PC-3 (cell line): ENCODE data around the gene SUMO2. TPM values are rescaled to one million over a fixed set of nuclear protein-coding genes. Genes with fewer than 3 reads are reported as not detected.
"Not testable (repeated sequence)": the region's sequence is repeated elsewhere in the genome, so short reads cannot be mapped to it uniquely, and the experiment has no call there.

Source experiments
- ATAC-seq: fragments of 200-7000 bp; cut with Tn5 transposase; 2 replicates; pipeline ENCODE4 v1.9.1; 2020; ENCODE audit warnings: mild to moderate bottlenecking, moderate library complexity
- BruUV-seq: library from RNA; stranded (reverse); fragments of 400-500 nt; replicated peaks from 2 replicates; lab custom pipeline; 2021; lab: Mats Ljungman, UMichigan
- CTCF ChIA-PET: fragments of 300-600 bp; sonication (Branson Sonifier 250); formaldehyde crosslinking; loops from one replicate; lab custom pipeline; 2022; ENCODE audit warnings: antibody characterized with exemption; lab: Charles Lee
- POLR2A ChIA-PET: fragments of 300-600 bp; sonication (Branson Sonifier 250); formaldehyde crosslinking; loops from one replicate; lab custom pipeline; 2022; ENCODE audit warnings: antibody characterized with exemption; ENCODE audit not compliant: unreplicated experiment; lab: Charles Lee
- DNase-seq: peaks from one replicate; pipeline ENCODE4 v3.0.0-alpha.2; 2015
- H2AFZ ChIP-seq: fragments of 300-600 bp; sonication (generic); 2 replicates; pipeline ENCODE4 v1.6.0; 2016; ENCODE audit warnings: antibody characterized with exemption, low read length
- H3F3A ChIP-seq: fragments of 300-600 bp; sonication (generic); one replicate; pipeline ENCODE4 v1.6.0; 2017; ENCODE audit warnings: antibody characterized with exemption, low read length, control low read depth, mild to moderate bottlenecking; ENCODE audit not compliant: unreplicated experiment
- H3K27ac ChIP-seq: fragments of 300-600 bp; sonication (generic); 2 replicates; pipeline ENCODE4 v1.5.1; 2016; ENCODE audit warnings: mild to moderate bottlenecking, low read length
- H3K27me3 ChIP-seq: fragments of 300-600 bp; sonication (generic); 2 replicates; pipeline ENCODE4 v1.6.1; 2016; ENCODE audit warnings: low read length, mixed read lengths
- H3K36me3 ChIP-seq: fragments of 300-600 bp; sonication (generic); 2 replicates; pipeline ENCODE4 v1.6.1; 2016; ENCODE audit warnings: low read depth, mixed run types, low read length, mixed read lengths
- H3K4me1 ChIP-seq: fragments of 300-600 bp; sonication (generic); 2 replicates; pipeline ENCODE4 v1.5.1; 2016; ENCODE audit warnings: low read length; ENCODE audit not compliant: insufficient read depth
- H3K4me2 ChIP-seq: fragments of 300-600 bp; sonication (generic); 2 replicates; pipeline ENCODE4 v1.6.0; 2016; ENCODE audit warnings: low read length
- H3K4me3 ChIP-seq: fragments of 300-600 bp; sonication (generic); 2 replicates; pipeline ENCODE4 v1.5.1; 2016; ENCODE audit warnings: mild to moderate bottlenecking, low read length, mixed read lengths
- H3K79me2 ChIP-seq: fragments of 300-600 bp; sonication (generic); 2 replicates; pipeline ENCODE4 v1.6.1; 2017; ENCODE audit warnings: low read length, mixed read lengths
- H3K9ac ChIP-seq: fragments of 300-600 bp; sonication (generic); 2 replicates; pipeline ENCODE4 v1.6.0; 2016; ENCODE audit warnings: mild to moderate bottlenecking, low read length
- H3K9me2 ChIP-seq: fragments of 300-600 bp; sonication (generic); replicated peaks from 2 replicates; pipeline ENCODE4 v1.6.1; 2016; ENCODE audit warnings: mixed run types, low read length, mixed read lengths
- H3K9me3 ChIP-seq: fragments of 300-600 bp; sonication (generic); 2 replicates; pipeline ENCODE4 v1.6.1; 2016; ENCODE audit warnings: low read length, mixed read lengths
- H4K20me1 ChIP-seq: fragments of 300-600 bp; sonication (generic); 2 replicates; pipeline ENCODE4 v1.6.1; 2016; ENCODE audit warnings: low read length, mixed read lengths
- EZH2 ChIP-seq: fragments of 300-600 bp; sonication (generic); IDR thresholded peaks from one replicate; pipeline ENCODE4 v1.6.1; 2017; ENCODE audit warnings: antibody characterized with exemption, mild to moderate bottlenecking, low read length; ENCODE audit not compliant: unreplicated experiment
- EZH2phosphoT487 ChIP-seq: fragments of 300-600 bp; sonication (generic); IDR thresholded peaks from 2 replicates; pipeline ENCODE4 v1.6.1; 2018; ENCODE audit warnings: mild to moderate bottlenecking, antibody characterized with exemption, low read length, borderline replicate concordance
- intact Hi-C: fragments of 100-400 bp; cut with micrococcal nuclease; formaldehyde crosslinking; loops from 2 replicates; pipeline ENCODE4 v1.9.0; 2023
- total RNA-seq: library from RNA; depleted of rRNA; stranded (reverse); fragments of >200 nt; gene quantifications from 2 replicates; pipeline ENCODE4 v1.2.3, GENCODE V29; 2014
- TF ChIP-seq, protein P1 (sequence below): fragments of 300-600 bp; sonication (generic); conservative IDR thresholded peaks from 2 replicates; pipeline ENCODE4 v1.5.1; 2017; ENCODE audit warnings: antibody characterized with exemption, low read depth, mild to moderate bottlenecking, low read length

The SUMO2 gene
- total RNA-seq, 1 experiment from 2014 or later: 282 TPM

DNA sequence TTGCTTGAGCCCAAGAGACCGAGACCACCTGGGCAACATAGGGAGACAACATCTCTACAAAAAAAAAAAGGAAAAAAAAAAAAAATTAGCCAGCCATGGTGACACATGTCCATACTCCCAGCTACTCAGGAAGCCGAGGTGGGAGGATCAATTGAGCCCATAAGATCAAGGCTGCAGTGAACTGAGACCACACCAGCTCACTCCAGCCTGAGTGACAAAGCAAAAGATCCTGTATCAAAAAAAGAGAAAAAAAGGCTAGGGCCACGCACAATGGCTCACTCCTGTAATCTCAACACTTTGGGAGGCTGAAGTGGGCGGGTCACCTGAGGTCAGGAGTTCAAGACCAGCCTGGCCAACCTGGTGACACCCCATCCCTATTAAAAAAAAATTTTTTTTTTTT, 13.8 kb downstream of the SUMO2 start:
- H3K27me3 ChIP-seq: no peaks in the 10 kb centered on the region
- H3K9me2 ChIP-seq: no peaks in the 10 kb centered on the region
- peaks cover 3% of the 10 kb centered on the region for H4K20me1 ChIP-seq
- TF ChIP-seq, protein P1, sequence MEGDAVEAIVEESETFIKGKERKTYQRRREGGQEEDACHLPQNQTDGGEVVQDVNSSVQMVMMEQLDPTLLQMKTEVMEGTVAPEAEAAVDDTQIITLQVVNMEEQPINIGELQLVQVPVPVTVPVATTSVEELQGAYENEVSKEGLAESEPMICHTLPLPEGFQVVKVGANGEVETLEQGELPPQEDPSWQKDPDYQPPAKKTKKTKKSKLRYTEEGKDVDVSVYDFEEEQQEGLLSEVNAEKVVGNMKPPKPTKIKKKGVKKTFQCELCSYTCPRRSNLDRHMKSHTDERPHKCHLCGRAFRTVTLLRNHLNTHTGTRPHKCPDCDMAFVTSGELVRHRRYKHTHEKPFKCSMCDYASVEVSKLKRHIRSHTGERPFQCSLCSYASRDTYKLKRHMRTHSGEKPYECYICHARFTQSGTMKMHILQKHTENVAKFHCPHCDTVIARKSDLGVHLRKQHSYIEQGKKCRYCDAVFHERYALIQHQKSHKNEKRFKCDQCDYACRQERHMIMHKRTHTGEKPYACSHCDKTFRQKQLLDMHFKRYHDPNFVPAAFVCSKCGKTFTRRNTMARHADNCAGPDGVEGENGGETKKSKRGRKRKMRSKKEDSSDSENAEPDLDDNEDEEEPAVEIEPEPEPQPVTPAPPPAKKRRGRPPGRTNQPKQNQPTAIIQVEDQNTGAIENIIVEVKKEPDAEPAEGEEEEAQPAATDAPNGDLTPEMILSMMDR: no peak
- TF ChIP-seq EZH2 (no peak), EZH2phosphoT487 (no peak)
- H3K4me1 ChIP-seq: no peaks in the 10 kb centered on the region
- no peak for ATAC-seq
- peaks cover 60% of the 10 kb centered on the region for H3K36me3 ChIP-seq
- ChIA-PET POLR2A (no interaction called here), CTCF (no interaction called here)
- no peak overlapping the region for H3K4me3 ChIP-seq
- no peaks in the 10 kb centered on the region for H3F3A ChIP-seq
- H2AFZ ChIP-seq: no peak overlapping the region
- no peak overlapping the region for H3K27ac ChIP-seq
- intact Hi-C loops: no loop called here
- no peak overlapping the region for H3K9ac ChIP-seq
- no peaks in the 10 kb centered on the region for H3K9me3 ChIP-seq
- DNase-seq: no peak
- no TSS peak for BruUV-seq
- H3K79me2 ChIP-seq: peaks cover 63% of the 10 kb centered on the region
- H3K4me2 ChIP-seq: no peak overlapping the region

GRCh38 chr17:75164606-75165005, 18.2 kb downstream of the SUMO2 start:
- ChIA-PET CTCF (interaction anchor here (0.6 kb wide), 2 partner anchors 132 to 133 kb away, joined by 3 to 13 read pairs; no protein-coding TSS in a partner anchor), POLR2A (interaction anchor here (0.6 kb wide), 1 partner anchor 74 kb away, joined by 5 read pairs; no protein-coding TSS in a partner anchor)

GRCh38 chr17:75163074-75163473, 19.7 kb downstream of the SUMO2 start:
- ATAC-seq (no peak), DNase-seq (no peak)
- TF ChIP-seq EZH2phosphoT487 (no peak), EZH2 (no peak)
- TF ChIP-seq, protein P1: no peak
- no peak overlapping the region for H3K27ac ChIP-seq
- no peak overlapping the region for H3K4me3 ChIP-seq
- H3K4me1 ChIP-seq: peaks cover 25% of the 10 kb centered on the region
- CTCF ChIA-PET: no interaction called here
- H4K20me1 ChIP-seq: no peaks in the 10 kb centered on the region
- peaks cover 13% of the 10 kb centered on the region; the same call in 1 of the 2 replicates for H3K79me2 ChIP-seq
- intact Hi-C loops: no loop called here
- no peaks in the 10 kb centered on the region for H3K9me2 ChIP-seq
- H3F3A ChIP-seq: peaks cover 24% of the 10 kb centered on the region
- no peak overlapping the region for H2AFZ ChIP-seq
- BruUV-seq: no TSS peak
- H3K36me3 ChIP-seq: peaks cover 22% of the 10 kb centered on the region
- H3K27me3 ChIP-seq: no peaks in the 10 kb centered on the region
- H3K9ac ChIP-seq: no peak overlapping the region
- H3K4me2 ChIP-seq: no peak overlapping the region
- no peaks in the 10 kb centered on the region for H3K9me3 ChIP-seq
- POLR2A ChIA-PET: no interaction called here

More at GRCh38 chr17:75164606-75165005, 18.2 kb downstream of the SUMO2 start:
- H3K9me2 ChIP-seq, H4K20me1 ChIP-seq, DNase-seq, ATAC-seq, BruUV-seq, H3K4me3 ChIP-seq, H3K9ac ChIP-seq, intact Hi-C loops, H3K9me3 ChIP-seq, H2AFZ ChIP-seq, H3K4me2 ChIP-seq, H3K27me3 ChIP-seq, H3K27ac ChIP-seq: not testable (repeated sequence)
- peaks cover 12% of the 10 kb centered on the region for H3F3A ChIP-seq
- H3K4me1 ChIP-seq: peaks cover 12% of the 10 kb centered on the region
- peaks cover 31% of the 10 kb centered on the region for H3K36me3 ChIP-seq
- peaks cover 23% of the 10 kb centered on the region for H3K79me2 ChIP-seq
